Measurements from ENCODE around the gene STAT4.

GRCh38 chr2:191009541-191010374 lies 141.0 kb downstream of the STAT4 start:
- no peak for TF ChIP-seq CTCF (IDR thresholded peaks at IDR 0.05; ENCODE audit: low read depth, low read length)
- TF ChIP-seq, protein P1, sequence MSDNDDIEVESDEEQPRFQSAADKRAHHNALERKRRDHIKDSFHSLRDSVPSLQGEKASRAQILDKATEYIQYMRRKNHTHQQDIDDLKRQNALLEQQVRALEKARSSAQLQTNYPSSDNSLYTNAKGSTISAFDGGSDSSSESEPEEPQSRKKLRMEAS (IDR thresholded peaks at IDR 0.05; ENCODE audit: low read depth, low read length): no peak

All from NB4 (cell line).